ENCODE data around the gene ZNF442.
"Not testable (repeated sequence)": the region's sequence is repeated elsewhere in the genome, so short reads cannot be mapped to it uniquely, and the experiment has no call there.

Gene ZNF442

DNA sequence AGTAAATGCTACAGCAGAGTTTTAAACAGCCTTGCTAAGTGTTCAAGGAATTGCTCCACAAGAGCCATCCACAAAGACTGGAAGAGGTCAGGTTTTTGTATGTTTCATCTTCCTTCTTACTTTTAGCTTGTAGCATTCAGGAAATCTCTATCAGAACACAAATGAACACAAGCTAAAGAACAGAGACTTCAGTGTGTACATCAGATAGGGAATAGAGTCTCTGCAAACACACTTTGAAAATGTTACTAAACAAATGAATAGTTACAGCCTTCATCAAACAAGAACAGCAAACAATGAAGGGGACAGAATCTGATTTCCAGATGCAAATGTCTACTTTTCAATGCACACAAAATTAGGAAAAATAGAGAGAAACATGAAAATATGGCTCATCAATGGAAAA lies 39.8 kb downstream of the ZNF442 start:
- no peak for ATAC-seq

DNA sequence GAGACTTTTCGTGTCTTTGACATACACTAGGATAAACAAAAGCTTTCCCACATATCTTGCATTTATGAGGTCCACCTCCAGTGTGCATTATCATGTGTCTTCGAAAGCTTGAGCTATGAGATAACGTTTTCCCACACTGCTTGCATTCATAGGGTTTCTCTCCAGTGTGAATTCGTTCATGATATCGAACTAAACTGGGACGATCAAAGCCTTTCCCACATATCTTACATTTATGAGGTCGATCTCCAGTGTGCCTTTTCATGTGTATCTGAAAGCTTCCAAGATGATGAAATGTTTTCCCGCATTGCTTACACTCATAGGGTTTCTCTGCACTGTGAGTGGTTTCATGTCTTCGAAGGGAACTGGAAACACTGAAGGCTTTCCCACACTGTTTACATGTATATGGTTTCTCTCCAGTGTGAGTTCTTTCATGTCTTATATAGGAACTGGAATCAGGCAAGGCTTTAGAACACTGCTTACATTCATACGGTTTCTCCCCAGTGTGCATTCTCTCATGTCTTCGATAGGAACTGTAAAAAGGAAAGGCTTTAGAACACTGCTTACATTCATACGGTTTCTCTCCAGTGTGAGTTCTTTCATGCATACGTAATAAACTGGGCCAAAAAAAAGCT lies 46.6 kb downstream of the ZNF442 start:
- ATAC-seq: no peak

DNA sequence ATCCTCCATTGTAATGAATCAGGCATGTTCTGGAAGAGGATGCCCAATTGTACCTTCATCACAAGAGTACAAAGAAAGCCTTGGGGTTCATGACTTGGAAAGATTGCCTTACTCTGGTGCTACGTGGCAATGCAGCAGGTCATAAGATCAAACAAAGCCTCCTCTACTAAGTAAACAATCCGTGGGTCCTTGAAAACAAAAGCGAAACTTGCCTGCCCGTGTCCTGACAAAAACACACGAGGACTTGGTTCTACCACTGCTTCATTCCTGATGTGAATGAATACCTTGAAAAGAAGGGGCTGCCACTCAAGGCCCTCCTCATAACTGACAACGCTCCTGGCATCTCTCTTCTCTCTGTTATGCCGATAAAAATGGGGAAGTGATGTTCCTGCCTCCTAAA lies 50.9 kb downstream of the ZNF442 start:
- ATAC-seq: no peak

DNA sequence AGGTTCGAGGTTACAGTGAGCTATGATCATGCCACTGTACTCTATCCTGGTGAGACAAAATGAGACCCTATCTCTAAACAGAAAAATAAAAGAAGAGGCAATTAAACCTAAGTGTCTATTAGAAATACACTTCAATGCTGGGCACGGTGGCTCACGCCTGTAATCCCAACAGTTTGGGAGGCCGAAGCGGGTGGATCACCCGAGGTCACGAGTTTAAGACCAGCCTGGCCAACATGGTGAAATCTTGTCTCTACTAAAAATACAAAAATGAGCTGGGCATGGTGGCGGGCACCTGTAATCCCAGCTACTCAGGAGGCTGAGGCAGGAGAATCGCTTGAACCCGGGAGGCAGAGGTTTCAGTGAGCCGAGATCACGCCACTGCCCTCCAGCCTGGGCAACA lies 56.6 kb downstream of the ZNF442 start:
- not testable (repeated sequence) for ATAC-seq
